ENCODE data around the gene CD55.

Gene CD55

DNA sequence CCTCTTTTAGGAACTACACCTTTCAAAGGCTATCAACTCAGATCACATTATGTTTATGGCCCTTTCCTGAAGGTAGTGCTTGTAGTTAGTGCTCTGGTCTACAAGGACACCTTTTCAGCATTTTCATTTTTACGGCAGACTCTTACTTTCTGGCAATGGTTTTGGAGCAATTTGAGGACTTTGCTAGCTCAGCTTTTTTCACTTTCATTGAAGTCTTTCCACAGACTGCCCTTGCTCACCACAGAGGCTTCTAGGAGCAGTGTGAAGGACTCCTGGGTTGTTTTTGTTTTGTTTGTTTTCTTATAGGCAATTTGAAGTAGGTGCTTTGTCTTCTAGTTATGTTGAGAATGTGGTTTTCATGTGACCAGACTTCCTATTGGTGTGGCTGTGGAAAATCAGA lies 43.1 kb downstream of the CD55 start:
- DNase-seq (ENCODE audit: low spot score) = no peak
- no peak for TF ChIP-seq CTCF (IDR thresholded peaks at IDR 0.05; ENCODE audit: extremely low read depth, missing control alignments)

GRCh38 chr1:207365063-207365462 lies 43.6 kb downstream of the CD55 start:
- TF ChIP-seq CTCF (IDR thresholded peaks at IDR 0.05; ENCODE audit: extremely low read depth, missing control alignments) = no peak
- DNase-seq (ENCODE audit: low spot score) = no peak

DNA sequence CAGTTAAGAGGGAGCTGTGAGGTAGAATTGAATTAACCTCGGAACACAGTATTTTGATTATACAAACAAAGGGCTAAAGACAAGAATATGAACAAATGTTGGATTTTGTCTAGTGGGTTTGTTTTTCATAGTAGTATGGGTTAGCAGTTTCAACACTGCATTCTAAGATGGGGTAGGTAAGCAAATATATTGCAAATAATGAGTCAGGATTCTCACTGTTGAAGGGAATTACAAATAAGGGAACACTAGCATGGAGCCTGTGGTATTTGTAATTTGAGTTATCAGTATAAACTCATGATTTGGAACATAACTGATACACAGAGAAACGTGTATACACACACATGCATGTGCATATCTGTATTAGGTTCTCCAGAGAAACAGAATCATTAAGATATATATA lies 44.5 kb downstream of the CD55 start:
- no peak for TF ChIP-seq CTCF (IDR thresholded peaks at IDR 0.05; ENCODE audit: extremely low read depth, missing control alignments)
- no peak for DNase-seq (ENCODE audit: low spot score)

- no peak for DNase-seq (ENCODE audit: low spot score)
Observed at GRCh38 chr1:207388721-207389120, 67.2 kb downstream of the CD55 start.

DNA sequence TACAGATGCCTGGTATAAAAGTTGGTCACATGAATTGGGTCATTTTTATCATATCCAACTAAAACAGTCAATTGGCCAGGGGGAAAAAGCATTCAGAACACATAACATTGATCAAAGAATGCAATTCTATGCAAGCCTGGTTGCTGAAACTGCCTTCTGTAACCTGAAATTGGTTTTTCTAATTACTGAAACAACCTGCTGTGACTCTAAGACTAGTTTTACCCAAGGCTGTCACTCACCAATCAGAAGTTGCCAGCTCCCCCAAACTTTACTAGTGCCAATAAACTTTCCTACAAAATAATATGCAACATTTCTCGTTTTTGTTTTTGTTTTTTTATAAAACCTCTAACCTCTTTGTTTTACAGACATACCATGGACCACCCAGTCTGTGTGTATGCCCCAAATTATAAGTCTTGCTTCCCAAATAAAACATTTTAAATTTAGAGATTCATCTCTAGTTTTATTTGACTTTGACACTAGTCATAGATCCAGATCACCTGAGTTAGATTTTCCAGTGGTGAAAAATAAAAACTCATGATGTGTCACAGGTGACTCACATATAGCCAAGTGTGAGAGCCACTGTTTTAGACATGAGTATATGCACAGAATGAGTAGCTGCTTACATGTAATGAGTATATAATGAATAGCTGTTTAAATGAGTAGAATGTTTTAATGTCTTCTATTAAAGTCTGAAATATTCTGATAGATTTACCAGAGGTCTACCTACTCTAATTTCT lies 68.4 kb downstream of the CD55 start:
- no peak for TF ChIP-seq CTCF (IDR thresholded peaks at IDR 0.05; ENCODE audit: extremely low read depth, missing control alignments)
- no peak for DNase-seq (ENCODE audit: low spot score)

More at GRCh38 chr1:207388721-207389120, 67.2 kb downstream of the CD55 start:
- TF ChIP-seq CTCF (IDR thresholded peaks at IDR 0.05; ENCODE audit: extremely low read depth, missing control alignments) = no peak

DNA sequence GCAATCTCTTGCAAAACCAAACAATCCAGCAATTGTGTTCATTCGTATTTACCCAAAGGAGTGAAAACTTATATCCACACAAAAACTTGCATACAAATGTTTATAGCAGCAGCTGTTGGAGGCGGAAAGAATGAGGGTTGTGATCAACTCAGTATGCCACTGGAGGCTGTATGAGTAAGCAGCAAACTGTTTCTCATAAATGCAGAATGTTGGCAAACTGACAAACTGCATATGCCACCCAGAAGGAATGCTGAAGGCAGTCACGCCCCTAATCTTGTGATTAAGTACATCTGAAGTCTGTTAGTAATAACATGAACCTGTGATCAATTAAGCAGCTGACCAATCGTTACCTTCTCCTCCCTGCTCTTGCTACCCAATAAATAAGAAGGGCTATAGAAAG lies 72.1 kb downstream of the CD55 start:
- DNase-seq (ENCODE audit: low spot score) = no peak

More for the DNA sequence above, 72.1 kb downstream of the CD55 start:
- no peak for TF ChIP-seq CTCF (IDR thresholded peaks at IDR 0.05; ENCODE audit: extremely low read depth, missing control alignments)
